HUES6 (cell line): ENCODE measurements around the gene THSD7B.

Experiments
- H3K27ac ChIP-seq: 2 replicates; pipeline ENCODE4 v1.7.0; 2013; ENCODE audit warnings: low read depth, mild to moderate bottlenecking, low read length, inconsistent platforms
- H3K27me3 ChIP-seq: 2 replicates; pipeline ENCODE4 v1.6.1; 2013; ENCODE audit warnings: low read length; ENCODE audit not compliant: control insufficient read depth, insufficient read depth
- H3K36me3 ChIP-seq: 2 replicates; pipeline ENCODE4 v1.6.1; 2013; ENCODE audit warnings: low read length; ENCODE audit not compliant: control insufficient read depth, insufficient read depth
- H3K4me1 ChIP-seq: 2 replicates; pipeline ENCODE4 v1.6.1; 2013; ENCODE audit warnings: low read length; ENCODE audit not compliant: control insufficient read depth, insufficient read depth
- H3K4me3 ChIP-seq: 2 replicates; pipeline ENCODE4 v1.5.1; 2013; ENCODE audit warnings: low read depth, low read length
- H3K9ac ChIP-seq: one replicate; pipeline ENCODE4 v1.6.1; 2013; ENCODE audit warnings: mild to moderate bottlenecking, low read length
- H3K9me3 ChIP-seq: 2 replicates; pipeline ENCODE4 v1.6.1; 2013; ENCODE audit warnings: low read depth, low read length; ENCODE audit not compliant: control insufficient read depth, insufficient read depth

THSD7B gene

DNA sequence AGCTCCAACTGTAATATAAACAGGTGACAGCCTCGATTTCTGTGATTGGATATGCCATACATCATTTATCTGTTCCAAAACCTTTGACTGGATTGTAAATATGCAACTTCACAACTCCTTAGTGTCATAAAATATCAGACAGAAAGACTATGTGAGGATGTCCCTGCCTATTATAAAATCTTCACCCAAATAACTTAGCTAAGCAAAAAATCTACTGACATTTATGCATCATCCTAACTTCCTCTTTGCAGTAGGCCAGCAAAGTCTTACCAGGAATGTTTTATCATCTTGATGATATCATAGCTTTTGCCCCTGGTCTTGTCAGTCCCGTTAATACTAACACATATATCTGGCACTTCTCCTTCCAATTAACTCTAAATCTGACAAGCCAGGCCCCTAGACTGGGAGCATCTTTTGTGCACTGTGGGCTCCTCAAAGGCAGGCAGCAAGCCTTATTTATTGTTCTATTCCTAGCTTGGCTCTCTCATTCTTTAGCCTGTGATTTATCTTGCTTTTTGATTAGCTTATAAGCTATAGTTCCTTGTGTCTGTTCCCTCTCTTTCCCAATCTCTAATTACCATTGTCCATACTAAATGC lies 842.5 kb downstream of the THSD7B start:
- Histone ChIP-seq H3K27ac (no peak overlapping the region), H3K36me3 (no peaks in the 10 kb centered on the region), H3K9me3 (no peaks in the 10 kb centered on the region), H3K9ac (no peak overlapping the region), H3K4me3 (no peak overlapping the region), H3K4me1 (no peaks in the 10 kb centered on the region), H3K27me3 (no peaks in the 10 kb centered on the region)

GRCh38 chr2:137638932-137639331 lies 873.6 kb downstream of the THSD7B start:
- no peak overlapping the region for H3K4me3 ChIP-seq
- H3K27ac ChIP-seq: no peak overlapping the region
- H3K4me1 ChIP-seq: peaks cover 3% of the 10 kb centered on the region; the same call in 1 of the 2 replicates
- H3K9ac ChIP-seq: no peak overlapping the region
- no peaks in the 10 kb centered on the region for H3K9me3 ChIP-seq
- no peaks in the 10 kb centered on the region for H3K27me3 ChIP-seq
- H3K36me3 ChIP-seq: no peaks in the 10 kb centered on the region

DNA sequence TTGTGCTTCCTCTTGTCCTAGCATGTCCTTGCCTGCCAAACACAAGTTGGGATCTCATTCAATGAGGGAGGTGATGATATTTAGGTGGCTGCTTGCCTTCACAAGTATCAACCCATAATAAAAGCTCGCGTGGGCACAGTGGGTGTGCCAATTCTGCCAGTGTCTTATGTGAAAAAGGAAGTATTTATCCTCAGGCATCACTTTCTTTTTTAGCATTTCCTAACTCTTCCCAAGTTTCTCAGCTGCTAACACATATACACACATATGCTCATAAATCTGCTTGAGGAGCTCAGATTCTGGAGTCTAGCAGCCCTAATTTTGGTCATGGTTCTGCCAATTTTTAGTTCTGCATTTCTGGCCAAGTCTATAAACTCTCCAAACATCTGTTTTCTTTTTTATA lies 879.4 kb downstream of the THSD7B start:
- H3K9ac ChIP-seq: no peak overlapping the region
- no peaks in the 10 kb centered on the region for H3K9me3 ChIP-seq
- no peaks in the 10 kb centered on the region for H3K4me1 ChIP-seq
- H3K27ac ChIP-seq: no peak overlapping the region
- H3K4me3 ChIP-seq: no peak overlapping the region
- H3K36me3 ChIP-seq: no peaks in the 10 kb centered on the region
- no peaks in the 10 kb centered on the region for H3K27me3 ChIP-seq

GRCh38 chr2:137654046-137654445 lies 888.7 kb downstream of the THSD7B start:
- Histone ChIP-seq H3K27ac (no peak overlapping the region), H3K36me3 (no peaks in the 10 kb centered on the region), H3K9ac (no peak overlapping the region), H3K27me3 (no peaks in the 10 kb centered on the region), H3K4me3 (no peak overlapping the region), H3K9me3 (no peaks in the 10 kb centered on the region), H3K4me1 (no peaks in the 10 kb centered on the region)

DNA sequence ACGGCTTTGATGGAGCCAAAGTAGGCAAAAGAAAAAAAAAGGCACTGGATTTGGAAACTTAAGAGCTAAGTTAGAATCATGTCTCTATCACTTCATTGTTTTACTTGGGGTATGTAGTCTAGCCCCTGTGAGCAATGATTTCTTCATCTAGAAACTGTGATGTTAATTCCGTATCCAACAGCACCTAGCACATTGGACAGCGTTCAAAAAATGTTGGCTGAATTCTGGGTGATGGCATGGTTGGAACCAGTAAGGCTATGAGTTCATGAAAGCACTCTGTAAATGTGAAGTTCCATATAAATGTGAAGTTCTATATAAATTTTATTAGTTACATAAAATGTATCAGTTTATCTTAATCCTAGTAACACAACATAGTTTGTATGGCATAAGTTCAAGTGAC lies 890.5 kb downstream of the THSD7B start:
- Histone ChIP-seq H3K36me3 (no peaks in the 10 kb centered on the region), H3K27ac (no peak overlapping the region), H3K4me1 (no peaks in the 10 kb centered on the region), H3K9me3 (no peaks in the 10 kb centered on the region), H3K9ac (no peak overlapping the region), H3K4me3 (no peak overlapping the region), H3K27me3 (no peaks in the 10 kb centered on the region)

DNA sequence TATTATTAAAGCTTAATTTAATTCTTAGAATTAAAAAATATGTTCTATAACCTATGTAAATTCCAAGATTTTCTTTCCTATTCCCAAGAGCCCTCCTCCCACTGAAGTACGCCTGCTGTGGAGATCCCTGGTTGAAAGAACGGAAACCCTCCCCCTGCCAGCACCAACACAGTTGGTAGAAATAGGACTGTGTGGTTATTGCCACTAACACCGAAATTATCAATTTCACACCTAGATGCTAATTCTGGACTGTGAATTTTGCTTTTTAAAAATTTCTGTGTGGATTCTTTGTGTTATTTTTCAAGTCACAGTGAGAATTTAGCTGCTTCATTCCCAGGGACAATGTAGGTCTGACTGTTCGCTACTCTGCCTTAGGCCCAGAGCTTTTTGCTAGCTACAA lies 893.1 kb downstream of the THSD7B start:
- H3K9ac ChIP-seq: no peak overlapping the region
- no peaks in the 10 kb centered on the region for H3K27me3 ChIP-seq
- H3K4me3 ChIP-seq: no peak overlapping the region
- no peaks in the 10 kb centered on the region for H3K36me3 ChIP-seq
- H3K27ac ChIP-seq: no peak overlapping the region
- no peaks in the 10 kb centered on the region for H3K4me1 ChIP-seq
- H3K9me3 ChIP-seq: no peaks in the 10 kb centered on the region

- Histone ChIP-seq H3K36me3 (no peaks in the 10 kb centered on the region), H3K4me1 (no peaks in the 10 kb centered on the region), H3K9me3 (no peaks in the 10 kb centered on the region), H3K9ac (no peak overlapping the region), H3K27me3 (no peaks in the 10 kb centered on the region), H3K4me3 (no peak overlapping the region), H3K27ac (no peak overlapping the region)
Measured at GRCh38 chr2:137659616-137660015, 894.3 kb downstream of the THSD7B start.

GRCh38 chr2:137670111-137670510 lies 904.8 kb downstream of the THSD7B start:
- Histone ChIP-seq H3K27ac (no peak overlapping the region), H3K4me1 (no peaks in the 10 kb centered on the region), H3K27me3 (no peaks in the 10 kb centered on the region), H3K9me3 (no peaks in the 10 kb centered on the region), H3K9ac (no peak overlapping the region), H3K36me3 (no peaks in the 10 kb centered on the region), H3K4me3 (no peak overlapping the region)

- H3K9ac ChIP-seq: no peak overlapping the region
- no peaks in the 10 kb centered on the region for H3K27me3 ChIP-seq
- H3K36me3 ChIP-seq: no peaks in the 10 kb centered on the region
- no peak overlapping the region for H3K27ac ChIP-seq
- no peak overlapping the region for H3K4me3 ChIP-seq
- H3K4me1 ChIP-seq: no peaks in the 10 kb centered on the region
- H3K9me3 ChIP-seq: no peaks in the 10 kb centered on the region
Measured at GRCh38 chr2:137672989-137673552, 907.7 kb downstream of the THSD7B start.

DNA sequence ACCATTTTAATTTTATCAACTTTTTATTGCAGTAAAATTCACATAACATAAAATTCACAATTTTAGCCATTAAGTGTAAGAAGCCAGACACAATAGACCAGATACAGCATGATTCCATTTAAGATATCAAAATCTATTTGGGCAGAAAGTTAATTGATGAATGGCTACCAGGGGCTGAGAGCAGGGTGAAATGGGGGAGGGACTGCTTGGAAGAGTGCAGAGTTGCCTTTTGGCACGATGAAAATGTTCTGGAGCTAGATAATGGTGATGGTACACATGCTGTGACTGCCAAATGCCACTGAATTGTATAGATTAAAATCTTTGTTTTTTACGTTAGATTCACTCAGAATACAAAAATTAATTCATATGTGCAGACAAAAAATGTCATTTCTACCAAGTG lies 909.6 kb downstream of the THSD7B start:
- no peaks in the 10 kb centered on the region for H3K9me3 ChIP-seq
- no peak overlapping the region for H3K9ac ChIP-seq
- H3K27ac ChIP-seq: no peak overlapping the region
- H3K36me3 ChIP-seq: no peaks in the 10 kb centered on the region
- H3K4me1 ChIP-seq: no peaks in the 10 kb centered on the region
- no peaks in the 10 kb centered on the region for H3K27me3 ChIP-seq
- no peak overlapping the region for H3K4me3 ChIP-seq

DNA sequence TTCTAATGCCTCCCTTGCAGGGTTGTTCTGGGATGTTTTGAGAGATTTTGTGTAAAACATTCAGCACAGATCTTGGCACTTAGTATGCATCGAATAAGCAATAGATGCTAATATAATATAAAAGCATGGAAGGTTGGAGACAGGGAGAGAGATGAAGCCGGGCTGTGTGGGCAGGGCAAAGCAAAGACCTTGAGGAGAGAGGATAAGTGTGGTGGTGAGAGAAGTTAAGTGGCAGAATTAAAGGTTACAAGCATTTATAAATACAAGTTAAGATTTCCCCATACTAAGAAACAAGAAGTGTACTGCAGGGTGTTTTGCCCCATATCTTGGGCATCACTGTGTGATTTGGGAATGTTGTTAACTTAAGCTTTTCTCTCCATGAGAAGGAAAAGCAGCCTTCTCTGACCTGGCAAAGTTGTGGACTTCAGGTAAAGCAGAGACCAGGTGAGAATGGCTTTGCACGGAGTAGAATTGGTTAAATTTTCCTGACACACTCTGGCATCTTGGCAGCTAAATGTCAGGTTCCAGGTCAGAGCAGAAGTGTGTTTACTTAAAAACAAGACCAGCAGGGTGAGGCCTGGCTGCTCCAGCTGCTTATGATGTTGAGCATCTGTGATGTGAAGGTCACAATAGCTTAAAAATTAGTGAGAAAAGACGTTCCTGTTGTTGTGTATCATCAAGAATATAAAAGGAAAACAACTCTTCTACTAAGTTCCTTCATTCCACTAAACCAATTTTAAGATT lies 910.4 kb downstream of the THSD7B start:
- H3K4me1 ChIP-seq: no peaks in the 10 kb centered on the region
- no peaks in the 10 kb centered on the region for H3K27me3 ChIP-seq
- H3K9me3 ChIP-seq: no peaks in the 10 kb centered on the region
- H3K36me3 ChIP-seq: no peaks in the 10 kb centered on the region
- no peak overlapping the region for H3K27ac ChIP-seq
- no peak overlapping the region for H3K4me3 ChIP-seq
- no peak overlapping the region for H3K9ac ChIP-seq
